Right atrium auricular region (tissue), 2 donors: ENCODE results near the gene RPRD1A. TPM values are rescaled to one million over a fixed set of nuclear protein-coding genes. Genes with fewer than 3 reads are reported as not detected.
"Not testable (repeated sequence)": the region's sequence is repeated elsewhere in the genome, so short reads cannot be mapped to it uniquely, and the experiment has no call there.

ENCODE experiments used
- DNase-seq: peaks from one replicate; pipeline ENCODE4 v3.0.0-alpha.2; 2019; ENCODE audit warnings: low spot score
- H3K27ac ChIP-seq, 2 donors: fragments of 200-600 bp; sonication (generic); 1 replicate in 1 of 2; 2 replicates in 1 of 2; pipeline ENCODE4 v1.5.1; 2016 to 2019
- H3K27me3 ChIP-seq, 2 donors: fragments of 200-600 bp; sonication (generic); one replicate each; pipeline versions ENCODE4 v1.5.1 to v1.6.0; 2017 to 2019
- H3K36me3 ChIP-seq: fragments of 200-600 bp; sonication (generic); one replicate; pipeline ENCODE4 v1.5.1; 2016
- H3K4me1 ChIP-seq, 2 donors: fragments of 200-600 bp; sonication (generic); one replicate each; pipeline versions ENCODE4 v1.5.1 to v1.6.0; 2017 to 2019
- H3K4me3 ChIP-seq, 2 donors: fragments of 200-600 bp; sonication (generic); 1 replicate in 1 of 2; 2 replicates in 1 of 2; pipeline ENCODE4 v1.5.1; 2017 to 2019; ENCODE audit warnings: mild to moderate bottlenecking in 1 of 2, moderate library complexity in 1 of 2
- H3K9me3 ChIP-seq, 2 donors: fragments of 200-600 bp; sonication (generic); one replicate each; pipeline ENCODE4 v1.5.1; 2019
- CTCF ChIP-seq, 2 donors: fragments of 200-600 bp; sonication (generic); IDR thresholded peaks; one replicate each; pipeline ENCODE4 v1.5.1; 2019; ENCODE audit warnings: antibody characterized with exemption in 2 of 2
- total RNA-seq, 2 donors: library from RNA; depleted of rRNA; stranded (reverse); fragments of >200 nt; gene quantifications; one replicate each; pipeline ENCODE4 v1.1.0, GENCODE V29; 2016

The RPRD1A gene
- total RNA-seq, 2 donors from 2014 or later = 34.2 to 51.7 TPM

GRCh38 chr18:36075862-36076587, 8.7 kb upstream of the RPRD1A start:
- Histone ChIP-seq H3K27ac (no peak overlapping the region), H3K36me3 (no peaks in the 10 kb centered on the region), H3K9me3 (peaks cover 0 to 13% of the 10 kb centered on the region in 2 donors), H3K4me3 (no peak overlapping the region), H3K4me1 (no peaks in the 10 kb centered on the region), H3K27me3 (no peaks in the 10 kb centered on the region)
- TF ChIP-seq CTCF (IDR thresholded peaks at IDR 0.05) = no peak
- no peak for DNase-seq

- Histone ChIP-seq H3K36me3 (no peaks in the 10 kb centered on the region), H3K4me3 (no peak overlapping the region), H3K9me3 (no peaks in the 10 kb centered on the region), H3K4me1 (no peaks in the 10 kb centered on the region), H3K27me3 (no peaks in the 10 kb centered on the region), H3K27ac (no peak overlapping the region)
- no peak for TF ChIP-seq CTCF (IDR thresholded peaks at IDR 0.05)
- DNase-seq = no peak
These were observed 7.1 kb upstream of the RPRD1A start for GRCh38 chr18:36074435-36074834.

- no peak for TF ChIP-seq CTCF (IDR thresholded peaks at IDR 0.05)
- H3K9me3 ChIP-seq = no peaks in the 10 kb centered on the region
- H3K4me3 ChIP-seq = no peak overlapping the region
- H3K27me3 ChIP-seq = no peaks in the 10 kb centered on the region
- no peaks in the 10 kb centered on the region for H3K4me1 ChIP-seq
- no peak overlapping the region for H3K27ac ChIP-seq
- DNase-seq = no peak
- H3K36me3 ChIP-seq = no peaks in the 10 kb centered on the region
These were observed 6.3 kb upstream of the RPRD1A start for GRCh38 chr18:36073676-36074075.

GRCh38 chr18:36072406-36072805, 5.0 kb upstream of the RPRD1A start:
- H3K4me1 ChIP-seq, H3K4me3 ChIP-seq, H3K36me3 ChIP-seq, H3K9me3 ChIP-seq, H3K27ac ChIP-seq, H3K27me3 ChIP-seq, DNase-seq: not testable (repeated sequence)

GRCh38 chr18:36066686-36067054, 689 bp downstream of the RPRD1A start:
- no peaks in the 10 kb centered on the region for H3K27me3 ChIP-seq
- H3K9me3 ChIP-seq = no peaks in the 10 kb centered on the region
- H3K4me1 ChIP-seq = peaks cover 0 to 25% of the 10 kb centered on the region in 2 donors
- no peak for DNase-seq
- peak overlapping the region; percentile 77 to 92 for H3K4me3 ChIP-seq
- TF ChIP-seq CTCF (IDR thresholded peaks at IDR 0.05) = no peak
- H3K27ac ChIP-seq = peak overlapping the region; percentile 95 to 96
- no peaks in the 10 kb centered on the region for H3K36me3 ChIP-seq

- H3K4me3 ChIP-seq = no peak overlapping the region
- H3K27me3 ChIP-seq = no peaks in the 10 kb centered on the region
- DNase-seq = no peak
- TF ChIP-seq CTCF (IDR thresholded peaks at IDR 0.05) = no peak
- H3K4me1 ChIP-seq = peaks cover 0 to 25% of the 10 kb centered on the region in 2 donors
- no peaks in the 10 kb centered on the region for H3K9me3 ChIP-seq
- H3K27ac ChIP-seq = peak overlapping the region in 1 of 2 donors; percentile 95
- H3K36me3 ChIP-seq = no peaks in the 10 kb centered on the region
These were observed 1.4 kb downstream of the RPRD1A start for GRCh38 chr18:36066001-36066400.

GRCh38 chr18:36064809-36065079, 2.6 kb downstream of the RPRD1A start:
- not testable (repeated sequence) for H3K27ac ChIP-seq, H3K9me3 ChIP-seq, H3K27me3 ChIP-seq, H3K4me3 ChIP-seq, H3K36me3 ChIP-seq, DNase-seq
- peaks cover 0 to 25% of the 10 kb centered on the region in 2 donors for H3K4me1 ChIP-seq
